Loucy (cell line): ENCODE measurements around the gene TEP1.

Experiments
- EZH2phosphoT487 ChIP-seq: fragments of 200-600 bp; IDR thresholded peaks from 2 replicates; pipeline ENCODE4 v1.6.1; 2018; ENCODE audit warnings: antibody characterized with exemption, mild to moderate bottlenecking, moderate library complexity, borderline replicate concordance
- TF ChIP-seq, protein P1 (sequence below): fragments of 200-600 bp; sonication (generic); conservative IDR thresholded peaks from 2 replicates; pipeline ENCODE4 v1.5.1; 2014; ENCODE audit warnings: mild to moderate bottlenecking, antibody characterized with exemption, low read length

DNA sequence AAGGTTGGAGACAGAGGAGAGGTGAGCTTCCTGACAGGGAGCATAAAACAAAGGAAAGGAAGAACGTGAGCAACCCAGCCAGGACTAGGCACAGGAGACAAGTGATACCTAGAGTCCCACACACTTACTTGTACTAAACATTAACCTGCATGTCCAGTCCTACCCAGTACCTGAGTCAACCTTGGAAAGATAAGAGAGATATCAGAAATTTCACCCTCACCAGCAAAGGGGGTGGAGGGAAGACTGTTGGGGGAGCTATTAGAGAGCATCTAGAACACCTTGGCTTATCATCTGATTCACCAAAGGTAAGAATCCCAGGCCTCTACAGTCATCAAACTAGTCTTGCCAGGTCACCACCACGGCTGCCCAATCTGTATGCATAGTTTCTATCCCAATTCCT, 11.6 kb upstream of the TEP1 start:
- TF ChIP-seq, protein P1, sequence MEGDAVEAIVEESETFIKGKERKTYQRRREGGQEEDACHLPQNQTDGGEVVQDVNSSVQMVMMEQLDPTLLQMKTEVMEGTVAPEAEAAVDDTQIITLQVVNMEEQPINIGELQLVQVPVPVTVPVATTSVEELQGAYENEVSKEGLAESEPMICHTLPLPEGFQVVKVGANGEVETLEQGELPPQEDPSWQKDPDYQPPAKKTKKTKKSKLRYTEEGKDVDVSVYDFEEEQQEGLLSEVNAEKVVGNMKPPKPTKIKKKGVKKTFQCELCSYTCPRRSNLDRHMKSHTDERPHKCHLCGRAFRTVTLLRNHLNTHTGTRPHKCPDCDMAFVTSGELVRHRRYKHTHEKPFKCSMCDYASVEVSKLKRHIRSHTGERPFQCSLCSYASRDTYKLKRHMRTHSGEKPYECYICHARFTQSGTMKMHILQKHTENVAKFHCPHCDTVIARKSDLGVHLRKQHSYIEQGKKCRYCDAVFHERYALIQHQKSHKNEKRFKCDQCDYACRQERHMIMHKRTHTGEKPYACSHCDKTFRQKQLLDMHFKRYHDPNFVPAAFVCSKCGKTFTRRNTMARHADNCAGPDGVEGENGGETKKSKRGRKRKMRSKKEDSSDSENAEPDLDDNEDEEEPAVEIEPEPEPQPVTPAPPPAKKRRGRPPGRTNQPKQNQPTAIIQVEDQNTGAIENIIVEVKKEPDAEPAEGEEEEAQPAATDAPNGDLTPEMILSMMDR, result no peak
- no peak for TF ChIP-seq EZH2phosphoT487
